ENCODE measurements around the gene ASCL5. TPM values are rescaled to one million over a fixed set of nuclear protein-coding genes. Genes with fewer than 3 reads are reported as not detected.
A peak's percentile ranks its signal among the peaks of the same experiment; 100 is the strongest.

ASCL5 gene
- total RNA-seq, 1 donor, result not detected

- no peak overlapping the region for H3K4me3 ChIP-seq (ENCODE audit: low read depth, low read length)
- TF ChIP-seq, protein P1, sequence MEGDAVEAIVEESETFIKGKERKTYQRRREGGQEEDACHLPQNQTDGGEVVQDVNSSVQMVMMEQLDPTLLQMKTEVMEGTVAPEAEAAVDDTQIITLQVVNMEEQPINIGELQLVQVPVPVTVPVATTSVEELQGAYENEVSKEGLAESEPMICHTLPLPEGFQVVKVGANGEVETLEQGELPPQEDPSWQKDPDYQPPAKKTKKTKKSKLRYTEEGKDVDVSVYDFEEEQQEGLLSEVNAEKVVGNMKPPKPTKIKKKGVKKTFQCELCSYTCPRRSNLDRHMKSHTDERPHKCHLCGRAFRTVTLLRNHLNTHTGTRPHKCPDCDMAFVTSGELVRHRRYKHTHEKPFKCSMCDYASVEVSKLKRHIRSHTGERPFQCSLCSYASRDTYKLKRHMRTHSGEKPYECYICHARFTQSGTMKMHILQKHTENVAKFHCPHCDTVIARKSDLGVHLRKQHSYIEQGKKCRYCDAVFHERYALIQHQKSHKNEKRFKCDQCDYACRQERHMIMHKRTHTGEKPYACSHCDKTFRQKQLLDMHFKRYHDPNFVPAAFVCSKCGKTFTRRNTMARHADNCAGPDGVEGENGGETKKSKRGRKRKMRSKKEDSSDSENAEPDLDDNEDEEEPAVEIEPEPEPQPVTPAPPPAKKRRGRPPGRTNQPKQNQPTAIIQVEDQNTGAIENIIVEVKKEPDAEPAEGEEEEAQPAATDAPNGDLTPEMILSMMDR (IDR thresholded peaks at IDR 0.05; ENCODE audit: insufficient read depth, low read depth, low read length), result no peak
- no peak for DNase-seq (ENCODE audit: low read depth)
Measured at GRCh38 chr1:201089596-201089995, 37.4 kb downstream of the ASCL5 start.

- no peak for DNase-seq (ENCODE audit: low read depth)
- H3K4me3 ChIP-seq (ENCODE audit: low read depth, low read length), result no peak overlapping the region
- TF ChIP-seq, protein P1 (IDR thresholded peaks at IDR 0.05; ENCODE audit: insufficient read depth, low read depth, low read length), result no peak
Measured at GRCh38 chr1:201088901-201089525, 38.0 kb downstream of the ASCL5 start.

GRCh38 chr1:201088395-201088794 lies 38.6 kb downstream of the ASCL5 start:
- DNase-seq (ENCODE audit: low read depth), result no peak
- H3K4me3 ChIP-seq (ENCODE audit: low read depth, low read length), result no peak overlapping the region
- TF ChIP-seq, protein P1 (IDR thresholded peaks at IDR 0.05; ENCODE audit: insufficient read depth, low read depth, low read length), result no peak

- H3K4me3 ChIP-seq (ENCODE audit: low read depth, low read length), result no peak overlapping the region
- TF ChIP-seq, protein P1 (IDR thresholded peaks at IDR 0.05; ENCODE audit: insufficient read depth, low read depth, low read length), result peak; percentile 80
- peak; percentile 36 for DNase-seq (ENCODE audit: low read depth)
Measured at GRCh38 chr1:201085902-201086735, 40.9 kb downstream of the ASCL5 start.

DNA sequence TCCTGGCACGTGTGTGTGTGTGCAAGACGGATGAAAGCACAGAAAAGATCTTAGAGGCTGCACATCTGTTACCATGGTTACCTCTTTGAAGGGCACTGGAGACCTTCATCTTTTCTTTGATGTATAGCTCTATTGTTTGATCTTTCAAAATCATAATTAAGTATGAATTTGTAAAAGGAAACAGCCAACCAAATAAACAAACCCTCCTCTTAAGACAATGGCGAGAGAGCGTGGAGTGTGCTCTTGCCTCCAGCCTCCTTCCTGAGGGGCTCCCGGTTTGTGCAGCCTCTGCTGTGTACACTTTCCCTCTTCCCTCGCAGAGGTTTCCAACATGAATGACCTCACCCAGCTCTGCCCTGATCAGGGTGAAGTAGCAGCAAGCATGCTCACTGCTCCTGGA lies 42.7 kb downstream of the ASCL5 start:
- TF ChIP-seq, protein P1 (IDR thresholded peaks at IDR 0.05; ENCODE audit: insufficient read depth, low read depth, low read length), result no peak
- no peak overlapping the region for H3K4me3 ChIP-seq (ENCODE audit: low read depth, low read length)
- no peak for DNase-seq (ENCODE audit: low read depth)

GRCh38 chr1:201083741-201084140 lies 43.2 kb downstream of the ASCL5 start:
- TF ChIP-seq, protein P1 (IDR thresholded peaks at IDR 0.05; ENCODE audit: insufficient read depth, low read depth, low read length), result no peak
- no peak overlapping the region for H3K4me3 ChIP-seq (ENCODE audit: low read depth, low read length)
- no peak for DNase-seq (ENCODE audit: low read depth)
